Head of caudate nucleus (tissue), 42 donors: Measurements from ENCODE around the gene DDX24.

Source experiments
- DNase-seq, 42 donors: peaks; one replicate each; pipeline versions ENCODE4 v3.0.0 to v3.0.0-alpha.2; 2020 to 2021; ENCODE audit warnings: mixed read lengths in 7 of 42
- intact Hi-C: fragments of 100-400 bp; cut with DNase I; formaldehyde crosslinking; loops from one replicate; pipeline ENCODE4 v1.15.0; 2022

DDX24 gene

DNA sequence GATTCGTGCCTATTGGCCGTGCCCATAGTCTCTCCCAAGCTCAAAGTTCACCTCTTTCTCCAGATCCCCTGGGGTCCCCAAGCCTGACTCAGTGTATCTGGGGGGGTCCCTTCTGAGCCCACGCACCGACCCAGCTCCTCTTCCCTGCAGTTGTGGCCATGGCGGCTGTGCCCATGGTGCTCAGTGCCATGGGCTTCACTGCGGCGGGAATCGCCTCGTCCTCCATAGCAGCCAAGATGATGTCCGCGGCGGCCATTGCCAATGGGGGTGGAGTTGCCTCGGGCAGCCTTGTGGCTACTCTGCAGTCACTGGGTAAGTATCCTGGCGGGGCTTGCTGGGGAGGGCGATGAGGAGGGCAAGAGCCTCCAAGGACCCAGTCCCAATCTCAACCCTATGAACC is 34.6 kb upstream of the DDX24 start:
- intact Hi-C loops, result no loop called here

DNA sequence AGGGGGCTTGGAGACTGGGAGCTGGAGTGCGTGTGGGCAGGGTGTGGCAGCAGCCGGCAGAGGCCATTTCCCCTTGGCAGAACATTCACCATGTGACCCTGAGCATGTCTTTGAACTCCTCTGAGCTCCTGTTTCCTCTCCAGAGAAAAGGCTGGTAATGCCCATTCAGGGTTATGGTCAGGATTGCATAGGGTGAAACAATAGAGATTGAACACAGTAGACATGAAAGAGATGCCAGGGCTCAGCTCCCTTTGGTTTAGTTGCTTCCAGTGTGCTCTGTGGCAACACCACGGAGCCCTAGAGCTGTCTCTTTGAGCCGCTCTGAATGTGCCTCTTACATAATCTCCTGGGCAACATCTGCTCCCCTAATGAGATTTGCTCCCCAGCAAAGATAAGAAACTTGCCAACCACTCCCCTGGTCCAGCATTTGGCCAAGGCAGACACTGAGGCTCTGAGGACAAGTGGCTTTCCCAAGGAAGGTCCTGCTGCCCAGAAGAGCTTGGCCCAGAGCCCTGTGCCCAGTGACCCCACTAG is 34.1 kb upstream of the DDX24 start:
- intact Hi-C loops, result no loop called here
- peak in 6 of 42 donors; percentile 3 to 41 (median 16) for DNase-seq

More for the DNA sequence above, 34.6 kb upstream of the DDX24 start:
- peak in 4 of 42 donors; percentile 10 to 42 (median 18) for DNase-seq

DNA sequence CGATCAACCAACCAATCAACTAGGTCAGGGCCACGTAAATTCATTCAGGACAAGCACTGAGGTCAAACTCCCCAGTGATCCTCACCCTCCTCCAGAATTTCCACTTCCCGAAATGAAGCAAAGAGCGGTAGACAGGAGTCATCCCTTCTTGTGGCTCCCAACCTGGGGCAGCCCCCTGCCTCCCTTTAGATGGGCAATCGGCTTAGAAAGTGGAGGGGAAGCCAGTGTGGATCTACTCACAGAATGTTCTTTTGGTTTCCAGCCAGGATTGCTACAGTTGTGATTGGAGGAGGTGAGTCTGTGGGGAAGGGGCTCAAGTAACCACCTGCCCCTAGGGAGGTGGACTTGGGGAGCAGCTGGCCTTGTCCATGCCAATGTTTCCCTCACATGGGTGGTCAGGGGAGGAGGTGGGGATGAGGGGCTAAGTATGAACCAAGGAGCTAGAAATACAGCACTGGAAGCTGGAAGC is 33.6 kb upstream of the DDX24 start:
- DNase-seq, result peak in 1 of 42 donors; percentile 5
- intact Hi-C loops, result no loop called here

- intact Hi-C loops, result no loop called here
- peak in 1 of 42 donors; percentile 9 for DNase-seq
Measured at GRCh38 chr14:94113908-94114588, 33.0 kb upstream of the DDX24 start.

- intact Hi-C loops, result no loop called here
- DNase-seq, result peak in 5 of 42 donors; percentile 12 to 17 (median 16)
Measured at GRCh38 chr14:94113490-94113889, 32.5 kb upstream of the DDX24 start.

DNA sequence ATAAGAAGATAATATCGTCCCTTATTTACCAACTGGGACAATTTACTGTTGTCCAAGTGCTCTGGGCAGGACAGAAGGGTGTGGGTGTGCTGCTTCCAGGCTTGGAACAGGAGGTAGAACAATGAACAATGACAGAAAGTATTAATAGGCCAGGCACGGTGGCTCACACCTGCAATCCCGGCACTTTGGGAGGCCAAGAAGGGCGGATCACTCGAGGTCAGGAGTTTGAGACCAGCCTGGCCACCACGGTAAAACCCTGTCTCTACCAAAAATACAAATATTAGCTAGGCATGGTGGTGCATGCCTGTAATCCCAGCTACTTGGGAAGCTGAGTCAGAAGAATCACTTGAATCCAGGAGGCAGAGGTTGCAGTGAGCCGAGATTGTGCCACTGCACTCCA is 32.1 kb upstream of the DDX24 start:
- intact Hi-C loops, result no loop called here
- DNase-seq, result peak in 1 of 42 donors; percentile 6

- DNase-seq, result peak in 2 of 42 donors; percentile 5 to 11
- intact Hi-C loops, result no loop called here
Measured at GRCh38 chr14:94112513-94113063, 31.6 kb upstream of the DDX24 start.

DNA sequence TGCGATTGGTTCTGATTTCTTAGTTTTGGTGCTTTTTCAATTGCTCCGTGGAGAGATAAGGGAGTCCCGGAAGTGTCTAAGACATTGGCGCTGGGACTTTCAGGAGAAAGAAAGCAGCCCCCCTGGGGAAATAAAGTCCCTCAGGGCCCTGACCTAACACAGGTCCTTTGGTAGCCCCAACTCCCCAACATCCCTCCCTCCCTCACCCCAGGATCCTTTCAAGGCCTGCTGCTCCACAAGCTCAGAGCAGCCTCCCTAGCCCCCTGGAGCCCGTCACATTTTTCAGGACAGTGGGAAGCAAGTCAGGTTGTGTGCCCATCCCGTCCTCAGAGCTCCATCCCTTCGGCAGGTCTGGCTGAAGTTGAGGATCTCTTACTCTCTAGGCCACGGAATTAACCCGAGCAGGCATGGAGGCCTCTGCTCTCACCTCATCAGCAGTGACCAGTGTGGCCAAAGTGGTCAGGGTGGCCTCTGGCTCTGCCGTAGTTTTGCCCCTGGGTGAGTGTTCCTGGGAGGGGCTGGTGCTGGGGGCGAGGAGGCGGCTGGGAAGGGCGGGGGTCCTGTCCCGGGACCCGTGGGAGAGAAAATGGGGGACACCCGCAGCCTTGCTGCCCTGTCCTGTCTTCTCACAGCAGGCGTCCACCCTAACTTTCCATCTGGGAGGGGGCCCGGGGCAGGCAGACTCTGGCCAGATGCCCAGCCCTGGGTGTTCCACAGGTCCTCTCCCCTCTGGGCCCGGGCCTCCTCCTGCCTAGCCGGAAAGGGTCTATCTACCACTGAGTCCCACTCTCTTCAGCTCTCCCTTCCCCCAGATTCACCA is 30.5 kb upstream of the DDX24 start:
- peak in 1 of 42 donors; percentile 1 for DNase-seq
- intact Hi-C loops, result no loop called here

DNA sequence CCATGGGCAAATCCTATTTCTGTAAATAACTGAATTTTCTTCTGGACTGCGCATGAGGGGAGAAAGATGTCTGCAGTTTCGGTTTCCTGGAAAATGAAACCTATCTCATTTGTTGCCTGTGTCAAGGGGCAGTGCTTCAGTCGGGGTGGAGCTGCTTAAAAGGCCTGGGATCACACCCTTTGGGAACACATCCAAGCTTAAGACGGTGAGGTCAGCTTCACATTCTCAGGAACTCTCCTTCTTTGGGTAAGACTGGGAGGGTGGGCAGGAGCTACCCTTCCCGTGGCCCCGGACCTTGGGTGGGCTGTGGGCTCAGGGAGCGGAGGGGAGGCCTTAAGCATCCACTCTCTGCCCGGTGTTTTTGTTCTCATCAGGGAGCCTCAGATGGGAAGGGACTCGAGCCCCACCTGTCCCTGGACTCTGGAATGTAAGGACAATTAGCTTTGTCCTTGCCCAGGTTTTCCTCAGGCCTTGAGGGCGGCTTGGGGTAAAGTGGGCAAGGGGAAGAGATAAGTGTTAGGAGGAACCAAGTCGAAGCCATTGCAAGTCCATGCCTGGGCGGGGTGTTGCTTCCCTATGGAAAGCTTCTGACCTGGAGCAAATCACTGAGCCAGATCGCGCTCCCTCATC is 29.7 kb upstream of the DDX24 start, which contains the start of gene IFI27:
TSS of gene IFI27 (plus strand) at position 185 of the 630 bp plus-strand sequence.
- DNase-seq, result peak in 1 of 42 donors; percentile 1

DNA sequence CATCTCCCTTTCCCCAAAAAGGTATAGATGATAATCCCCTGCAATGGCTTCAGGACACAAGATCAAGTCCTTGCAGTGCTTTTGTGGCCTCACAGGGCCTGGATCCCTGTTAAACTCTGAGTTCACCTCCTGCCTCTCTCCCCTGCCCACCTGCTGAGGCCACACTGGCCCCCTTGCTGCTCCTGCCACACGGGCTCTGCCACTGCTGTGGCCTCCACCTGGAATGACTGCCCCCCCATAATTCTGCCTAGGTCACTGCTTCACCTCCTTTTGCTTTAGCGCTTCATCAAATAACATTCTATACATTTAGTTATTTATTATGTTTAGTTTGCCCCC is 28.9 kb upstream of the DDX24 start:
- peak in 2 of 42 donors; percentile 3 to 6 for DNase-seq
- intact Hi-C loops, result no loop called here

More for the DNA sequence above, 29.7 kb upstream of the DDX24 start, which contains the start of gene IFI27:
- intact Hi-C loops, result no loop called here

DNA sequence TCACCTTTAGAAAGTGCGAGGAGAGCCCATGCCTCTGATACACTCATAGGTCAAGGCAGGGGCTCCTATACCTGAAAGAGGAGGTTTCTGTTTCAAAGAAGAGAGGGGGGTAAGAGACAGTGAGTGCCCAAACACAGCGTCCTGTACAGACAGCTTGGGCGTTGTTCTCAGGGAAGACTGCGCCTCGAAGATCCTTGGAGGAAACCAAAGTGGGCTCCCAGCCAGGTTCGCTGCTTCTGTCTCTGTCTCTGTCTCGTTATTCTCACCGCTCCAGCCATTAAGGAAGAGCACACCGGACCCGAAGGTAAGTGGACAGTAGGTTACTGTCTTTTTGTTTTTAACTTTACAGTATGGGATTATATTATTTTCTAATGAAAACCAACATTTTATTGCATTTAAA is 23.7 kb upstream of the DDX24 start:
- intact Hi-C loops, result no loop called here
- DNase-seq, result peak in 1 of 42 donors; percentile 5

DNA sequence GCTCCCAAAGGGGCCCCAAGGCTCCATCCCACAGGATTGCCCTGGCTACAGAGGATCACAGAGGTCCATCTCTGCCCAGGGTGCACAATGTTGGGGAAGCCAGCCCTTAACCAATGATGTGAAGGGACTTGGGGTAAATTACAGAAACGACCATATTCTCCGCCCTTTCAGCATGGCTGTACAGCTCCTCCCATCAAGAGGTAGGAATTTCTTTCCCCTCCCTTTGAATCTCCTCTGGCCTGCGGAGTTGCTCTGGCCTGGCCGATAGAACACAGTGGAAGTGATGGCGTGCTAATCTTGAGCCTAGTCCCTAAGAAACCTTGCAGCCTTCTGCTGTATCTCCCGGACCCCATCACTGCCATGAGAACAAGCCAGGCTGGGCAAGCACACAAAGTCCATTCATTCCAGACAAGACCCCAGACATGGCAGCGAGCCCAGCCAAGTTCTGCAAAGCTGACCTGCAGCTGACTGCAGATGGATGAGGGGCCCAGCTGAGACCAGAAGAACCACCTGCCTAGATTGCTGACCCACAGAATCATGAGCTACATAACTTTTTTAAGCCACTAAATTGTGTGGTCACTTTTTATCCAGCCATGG is 22.6 kb upstream of the DDX24 start:
- peak in 21 of 42 donors; percentile 13 to 55 (median 37) for DNase-seq
- intact Hi-C loops, result no loop called here

DNA sequence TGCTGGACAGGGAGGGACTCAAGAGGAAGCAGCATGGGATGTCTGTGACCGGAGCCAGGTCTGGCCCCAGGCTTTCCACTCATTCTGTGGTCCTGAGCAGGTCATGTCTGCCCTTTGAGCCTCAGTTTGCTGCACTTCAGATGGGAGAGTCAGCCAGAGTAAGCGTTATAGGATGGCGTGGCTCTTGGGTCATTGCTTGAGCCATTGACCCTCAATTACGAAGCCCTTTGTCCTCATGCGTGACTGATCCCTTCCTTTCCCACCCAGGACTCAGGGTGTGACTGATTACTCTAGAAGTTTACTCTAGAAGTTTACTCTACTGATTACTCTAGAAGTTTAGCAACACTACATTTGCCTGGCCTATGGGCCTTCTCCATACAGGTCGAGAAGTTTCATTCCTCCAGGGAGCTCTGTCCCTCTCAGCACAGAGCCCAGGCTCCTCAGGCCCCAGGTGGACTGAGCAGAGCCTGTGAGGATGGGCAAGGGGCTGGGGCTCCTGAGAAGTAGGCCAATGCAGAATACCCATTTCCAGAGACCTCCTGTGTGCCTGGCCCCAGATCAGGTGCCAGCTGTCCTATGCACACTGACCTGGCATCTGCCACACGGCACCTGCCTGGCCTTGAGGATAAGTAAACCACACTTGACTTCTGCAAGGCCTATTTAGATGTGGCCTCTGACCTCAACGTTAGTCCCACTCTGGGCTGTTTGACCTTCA is 21.9 kb upstream of the DDX24 start:
- DNase-seq, result peak in 1 of 42 donors; percentile 4
- intact Hi-C loops, result no loop called here

- peak in 29 of 42 donors; percentile 17 to 80 (median 48) for DNase-seq
- intact Hi-C loops, result no loop called here
Measured at GRCh38 chr14:94101748-94102147, 20.7 kb upstream of the DDX24 start.

- no peak for DNase-seq
Measured at GRCh38 chr14:94100847-94101246, 19.8 kb upstream of the DDX24 start.

DNA sequence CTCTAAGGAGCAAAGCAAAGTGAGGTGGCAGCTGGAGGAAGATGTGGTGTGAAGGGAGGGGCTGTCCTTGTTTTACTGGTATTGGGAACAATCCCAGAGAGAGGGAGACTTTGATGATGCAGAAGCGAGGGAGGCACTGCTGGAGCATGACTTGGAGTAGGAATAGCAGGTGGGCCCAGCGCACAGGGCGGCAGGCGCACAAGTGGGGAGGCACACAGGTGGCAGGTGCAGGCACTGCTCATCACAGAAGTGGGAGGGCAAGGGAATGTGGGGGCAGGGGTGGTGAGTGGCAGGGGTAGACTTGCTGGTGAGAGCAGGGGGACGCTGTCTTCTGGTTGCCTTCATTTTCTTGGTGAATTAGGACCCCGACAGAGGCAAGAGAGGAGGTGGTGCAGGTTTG is 18.0 kb upstream of the DDX24 start:
- DNase-seq, result peak in 38 of 42 donors; percentile 15 to 89 (median 62)
- intact Hi-C loops, result no loop called here

More at GRCh38 chr14:94100847-94101246, 19.8 kb upstream of the DDX24 start:
- intact Hi-C loops, result no loop called here

- no peak for DNase-seq
- intact Hi-C loops, result no loop called here
Measured at GRCh38 chr14:94098326-94098992, 17.5 kb upstream of the DDX24 start.
